ENCODE data around the gene SEL1L3.

Gene SEL1L3

DNA sequence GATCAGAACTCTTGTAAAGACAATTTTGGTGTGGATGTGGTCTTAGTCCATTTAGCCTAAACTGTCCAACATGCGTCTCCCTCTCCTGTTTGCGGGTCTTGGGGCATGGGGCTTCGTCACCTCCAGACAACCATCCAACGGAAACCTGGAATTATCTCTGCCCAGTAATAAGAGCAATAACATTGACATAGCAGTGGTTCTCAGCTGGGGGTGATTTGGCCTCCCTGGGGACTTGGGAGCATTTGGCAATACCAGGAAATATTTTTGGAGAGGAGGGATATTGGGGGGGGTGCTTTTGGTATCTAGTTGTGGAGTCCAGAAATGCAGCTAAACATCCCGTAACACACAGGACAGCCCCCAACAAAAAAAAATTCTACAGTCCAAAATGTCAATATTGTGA, 47.2 kb downstream of the SEL1L3 start:
- no peak for DNase-seq

DNA sequence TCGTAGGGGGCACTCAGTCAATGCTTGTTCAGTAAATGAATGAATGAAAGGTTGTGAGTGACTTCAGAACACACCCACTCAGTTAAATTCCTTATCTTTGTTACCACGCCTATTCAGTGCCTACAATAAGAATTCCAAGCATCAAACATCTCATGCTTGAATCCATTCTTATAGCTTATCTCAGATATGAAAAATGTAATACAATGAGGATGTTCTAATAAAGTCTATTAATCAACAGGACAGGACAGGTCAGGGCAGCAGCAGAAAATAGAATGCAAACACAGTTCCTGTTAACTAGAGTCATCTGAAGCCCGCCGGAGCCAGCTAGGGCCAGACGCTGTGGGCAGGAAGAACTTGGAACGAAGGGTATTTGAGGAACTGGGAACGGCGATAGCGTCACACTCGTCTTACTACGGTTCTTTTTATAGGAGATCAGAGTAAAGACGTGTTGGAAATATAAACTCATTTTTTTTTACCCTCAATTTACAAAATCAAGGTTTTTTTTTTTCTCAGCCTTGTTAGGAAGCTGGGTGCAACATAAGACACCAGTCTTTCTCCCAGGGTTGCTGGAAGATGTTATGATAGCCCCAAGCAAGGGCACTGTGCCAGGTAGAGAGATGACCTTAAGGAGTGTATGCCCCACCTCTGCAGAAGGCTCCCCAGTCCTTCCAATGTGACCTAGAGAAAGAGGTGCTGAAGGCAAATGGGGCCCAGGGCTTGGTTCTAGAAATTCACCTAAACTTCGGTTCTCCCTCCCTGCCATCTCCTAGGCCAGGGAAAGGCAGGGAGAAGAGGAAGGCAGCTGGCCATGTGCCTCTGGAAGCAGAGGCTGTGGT, 48.3 kb downstream of the SEL1L3 start:
- DNase-seq = no peak

DNA sequence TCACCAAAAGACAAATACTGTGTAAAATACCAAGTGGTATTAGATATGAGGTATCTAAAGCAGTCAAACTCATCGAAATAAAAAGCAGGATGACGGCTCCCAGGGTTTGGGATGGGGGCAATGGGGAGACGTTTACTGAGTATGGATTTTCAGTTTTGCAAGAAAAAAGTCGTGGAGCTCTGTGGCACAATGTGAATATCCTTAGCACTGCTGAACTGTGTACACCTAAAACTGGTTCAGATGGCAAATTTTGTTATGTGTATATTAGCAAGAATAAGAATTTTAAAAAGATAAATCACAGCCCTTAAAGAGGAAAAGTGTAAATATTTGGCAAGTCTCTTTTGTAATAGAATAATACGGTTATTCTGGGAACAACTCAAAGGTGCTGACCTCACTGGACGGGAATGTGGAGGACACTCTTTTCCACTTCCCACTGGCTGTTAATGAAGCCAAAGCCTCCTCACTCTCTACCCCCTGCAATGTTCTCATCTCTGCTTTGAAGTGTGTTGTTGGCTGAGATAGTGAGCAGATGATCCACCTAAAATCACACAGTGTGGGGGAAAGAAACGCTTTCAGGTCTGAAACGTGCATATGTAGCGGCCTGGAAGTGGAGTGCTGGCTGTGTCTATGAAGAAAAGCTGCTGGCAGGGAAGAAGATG, 49.2 kb downstream of the SEL1L3 start:
- no peak for DNase-seq

DNA sequence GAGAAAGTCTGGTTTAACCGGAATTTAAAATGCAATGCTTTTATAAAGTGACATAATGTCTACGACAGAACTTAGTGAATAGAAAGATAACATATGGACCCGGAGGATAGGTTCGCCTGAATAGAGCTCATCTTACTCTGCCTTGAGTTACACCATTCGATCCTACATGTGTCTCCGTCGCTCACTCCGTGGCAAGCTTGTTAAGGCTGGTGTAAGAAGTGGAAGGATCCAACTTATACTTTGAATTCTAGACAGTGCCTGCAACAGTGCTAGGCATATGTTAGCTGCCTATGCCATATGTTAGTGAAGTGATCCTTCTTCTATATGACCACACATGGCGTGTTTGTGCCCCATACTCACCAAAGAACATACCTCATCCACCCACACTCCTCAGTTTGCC, 50.9 kb downstream of the SEL1L3 start:
- peak; percentile 75 for DNase-seq

DNA sequence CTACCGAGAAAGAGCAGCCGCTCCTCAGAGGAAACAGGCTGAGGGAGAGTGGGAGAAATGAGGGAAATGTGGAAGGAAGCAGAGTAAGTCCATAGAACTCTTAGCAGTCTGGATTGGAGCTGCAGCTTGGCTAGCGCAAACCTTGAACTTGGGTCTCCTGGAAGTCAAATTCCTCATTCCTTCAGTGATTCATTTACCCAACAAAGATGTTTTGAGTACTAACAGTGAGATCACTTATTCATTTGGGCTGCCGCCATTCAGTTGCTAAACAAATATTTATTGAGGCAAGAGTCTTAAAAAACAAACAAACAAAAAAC, 51.5 kb downstream of the SEL1L3 start:
- DNase-seq = no peak

DNA sequence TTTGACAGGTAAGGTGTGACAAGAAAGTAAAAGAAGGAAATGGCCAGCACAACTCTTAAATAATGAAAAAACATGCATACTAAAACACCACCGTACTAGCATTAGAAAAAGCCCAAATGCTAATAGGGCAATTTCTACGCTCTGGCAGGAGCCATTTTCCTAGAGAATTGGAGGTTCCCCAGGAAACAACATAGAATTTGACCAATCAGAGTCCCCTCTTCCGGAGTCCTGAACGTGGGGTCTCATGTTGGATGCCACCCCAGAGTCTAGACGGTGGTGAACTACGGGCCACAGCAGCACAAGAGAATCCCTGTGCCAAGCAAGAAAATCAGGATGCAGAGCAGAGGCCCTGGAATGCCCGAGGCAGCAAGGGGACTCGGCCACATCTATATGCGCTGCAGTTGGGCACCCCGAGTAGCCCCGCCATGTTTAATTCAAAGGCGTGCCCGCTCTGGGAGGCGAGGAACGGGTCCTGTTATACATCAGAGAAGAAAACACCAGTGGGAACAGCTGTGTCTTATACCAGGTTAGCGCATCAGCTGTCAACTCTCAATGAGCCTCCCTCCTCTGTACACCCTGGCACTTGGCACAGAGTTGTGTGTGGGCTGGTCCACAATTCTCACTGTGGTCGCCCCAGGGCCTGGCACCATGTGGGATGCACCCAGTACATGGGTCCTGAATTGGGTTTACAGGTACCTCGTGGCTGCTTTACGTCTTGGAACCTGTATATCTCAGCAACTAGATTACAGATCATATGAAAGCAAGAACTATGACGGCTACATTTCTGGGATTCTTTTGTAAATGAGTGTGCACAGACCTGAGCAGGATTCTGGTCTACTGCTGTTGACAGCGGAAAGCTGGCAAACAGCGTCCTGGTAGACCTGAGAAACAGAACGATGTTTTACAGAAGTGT, 52.1 kb downstream of the SEL1L3 start:
- no peak for DNase-seq

DNA sequence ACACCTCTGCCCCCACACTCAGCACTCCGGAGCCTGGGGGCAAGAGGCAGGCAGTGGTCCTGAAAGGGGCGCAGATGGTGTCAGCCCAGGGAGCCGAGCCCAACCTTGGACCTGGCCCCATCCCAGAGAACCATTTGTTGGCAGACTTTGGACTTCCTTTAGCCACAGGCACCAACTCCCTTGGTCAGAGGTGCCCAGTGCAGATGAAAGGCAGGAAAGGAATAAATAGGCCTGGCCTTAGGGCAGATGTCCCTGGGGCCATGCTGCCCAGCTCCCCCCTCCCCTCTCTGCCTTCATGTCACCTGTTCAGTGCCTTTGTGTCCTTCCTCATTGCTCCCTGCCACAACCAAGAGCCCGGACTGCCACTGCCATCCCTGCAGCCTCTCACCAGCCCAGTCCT, 52.8 kb downstream of the SEL1L3 start:
- no peak for DNase-seq

DNA sequence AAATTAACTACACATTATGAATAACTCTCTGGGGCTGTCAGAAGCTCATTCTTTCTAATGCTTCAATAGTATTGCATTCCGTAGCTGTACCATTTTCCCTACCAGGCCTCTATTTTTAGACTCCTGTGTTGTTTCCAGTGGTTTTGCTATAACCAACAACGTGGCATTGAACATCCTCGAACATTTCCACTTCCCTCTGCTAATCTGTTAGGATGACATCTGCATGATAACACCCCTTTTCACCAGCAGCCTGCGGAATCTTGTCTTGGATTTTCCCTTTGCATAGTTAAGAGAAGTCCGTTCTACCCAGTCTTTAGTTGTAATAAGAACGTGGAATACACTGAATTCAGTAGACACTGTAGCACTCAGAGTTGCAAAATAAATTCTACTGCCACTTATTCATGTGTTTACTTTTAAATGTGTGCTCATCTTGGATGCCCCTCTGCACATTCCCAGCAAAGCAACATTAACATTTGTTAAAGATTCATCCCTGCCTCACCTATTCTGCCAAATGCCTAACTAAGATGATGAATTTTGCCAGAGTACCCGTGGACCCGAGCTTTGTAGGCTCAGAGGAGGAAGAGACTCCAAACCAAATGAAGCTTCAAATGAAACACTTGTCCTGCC, 55.6 kb downstream of the SEL1L3 start:
- DNase-seq = no peak

DNA sequence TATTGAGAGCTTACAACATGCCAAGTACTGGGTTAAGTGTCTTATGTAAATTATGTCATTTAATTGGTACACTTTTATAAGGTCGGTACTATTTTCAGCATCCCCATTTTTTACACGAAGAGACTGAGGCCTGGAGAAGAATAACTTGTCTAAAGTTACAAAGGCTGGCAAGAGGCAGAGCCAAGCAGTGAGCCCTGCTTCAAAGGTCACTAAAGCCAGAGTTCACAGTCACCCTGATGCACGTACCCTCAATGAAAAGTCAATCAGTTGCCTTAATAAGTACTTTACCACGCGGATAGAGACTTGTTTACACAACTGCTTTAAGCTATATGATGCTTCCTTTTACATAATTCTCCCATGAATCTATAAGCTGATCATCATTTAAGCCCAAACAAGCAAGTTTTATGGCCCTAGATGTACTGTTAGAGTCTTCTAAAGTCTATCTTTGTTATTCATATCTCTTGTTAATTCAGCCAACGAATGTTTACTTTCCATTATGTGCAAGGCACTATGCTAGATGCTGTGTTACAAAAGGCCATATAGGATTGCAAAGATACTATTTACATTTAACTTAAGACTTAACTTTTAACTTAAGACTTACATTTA, 57.4 kb downstream of the SEL1L3 start:
- no peak for DNase-seq

DNA sequence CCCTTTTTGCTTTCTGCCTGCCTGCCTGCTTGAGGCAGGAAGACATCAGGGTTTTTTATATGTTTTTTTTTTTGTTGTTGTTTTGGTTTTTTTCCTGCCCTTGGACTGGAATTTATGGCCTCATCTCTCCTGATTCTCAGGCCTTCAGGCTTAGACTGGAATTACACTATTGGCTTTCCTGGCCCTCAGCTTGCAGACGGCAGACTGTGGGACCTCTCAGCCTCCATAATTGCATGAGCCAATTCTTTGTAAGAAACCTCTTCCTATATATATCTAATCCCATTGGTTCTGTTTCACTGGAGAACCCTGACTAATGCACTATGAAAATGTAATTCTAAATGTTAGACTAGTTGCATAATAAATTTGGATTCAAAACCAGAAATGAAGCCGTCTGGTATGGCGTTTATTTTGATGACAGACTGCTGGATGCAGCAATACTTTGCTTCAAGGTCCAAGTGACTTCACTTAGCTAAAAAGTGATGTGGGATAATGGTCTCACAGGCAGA, 59.0 kb downstream of the SEL1L3 start:
- no peak for DNase-seq

DNA sequence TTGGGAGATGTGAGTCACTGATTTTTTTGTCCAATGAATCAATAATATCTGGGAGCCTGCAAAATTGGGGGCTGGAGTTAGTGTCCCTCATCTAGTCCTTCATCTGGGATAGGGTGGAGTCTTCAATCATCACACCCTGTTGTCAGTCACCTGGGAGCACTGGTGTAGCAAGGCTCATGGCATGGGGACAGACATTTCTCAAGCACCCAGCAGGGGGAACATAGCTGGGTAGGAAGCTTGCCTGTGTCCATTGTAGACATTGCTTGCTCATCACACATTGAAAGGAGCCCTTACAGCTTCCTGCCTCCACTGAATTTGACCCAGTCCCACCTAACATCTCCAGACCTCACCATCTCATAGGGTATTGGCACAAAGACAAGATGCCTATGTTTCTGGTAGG, 61.2 kb downstream of the SEL1L3 start:
- DNase-seq = no peak

DNA sequence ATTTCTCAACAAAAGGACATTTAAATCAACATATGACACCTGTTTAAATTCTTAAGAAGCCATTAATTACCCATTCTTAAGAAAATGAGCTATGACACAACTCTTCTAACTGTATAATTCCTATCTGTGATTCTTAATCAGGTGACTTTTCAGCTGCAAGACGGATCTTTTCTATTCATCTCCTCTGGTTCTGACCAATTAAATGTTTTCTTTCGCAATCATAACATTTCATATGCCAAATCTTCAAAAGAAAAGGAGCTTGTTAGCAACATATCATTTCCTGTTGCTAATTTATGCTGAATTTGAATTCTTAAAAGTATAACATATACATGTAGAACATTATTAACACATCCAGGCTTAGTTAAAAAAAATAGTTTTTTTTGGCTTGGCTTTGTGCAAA, 62.5 kb downstream of the SEL1L3 start:
- no peak for DNase-seq

DNA sequence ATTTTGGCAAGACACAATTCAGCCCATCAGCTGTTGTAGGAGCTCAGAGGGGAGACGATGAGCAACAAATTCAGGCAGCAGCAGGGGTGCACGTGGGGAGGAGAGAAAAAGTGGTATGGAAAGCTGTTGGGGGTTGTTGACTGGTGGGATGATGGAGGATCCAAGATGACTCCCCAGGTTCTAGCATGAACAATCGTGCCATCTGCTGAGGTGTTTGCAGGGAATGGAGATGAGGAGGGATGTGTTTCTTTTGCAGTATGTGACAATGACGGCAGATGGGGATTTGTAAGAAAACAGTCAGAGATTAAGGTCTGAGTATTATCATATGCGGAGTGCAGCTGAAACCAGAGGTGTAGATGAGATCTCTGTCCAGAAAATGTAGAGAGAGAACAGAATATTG, 63.3 kb downstream of the SEL1L3 start:
- DNase-seq = peak; percentile 44

DNA sequence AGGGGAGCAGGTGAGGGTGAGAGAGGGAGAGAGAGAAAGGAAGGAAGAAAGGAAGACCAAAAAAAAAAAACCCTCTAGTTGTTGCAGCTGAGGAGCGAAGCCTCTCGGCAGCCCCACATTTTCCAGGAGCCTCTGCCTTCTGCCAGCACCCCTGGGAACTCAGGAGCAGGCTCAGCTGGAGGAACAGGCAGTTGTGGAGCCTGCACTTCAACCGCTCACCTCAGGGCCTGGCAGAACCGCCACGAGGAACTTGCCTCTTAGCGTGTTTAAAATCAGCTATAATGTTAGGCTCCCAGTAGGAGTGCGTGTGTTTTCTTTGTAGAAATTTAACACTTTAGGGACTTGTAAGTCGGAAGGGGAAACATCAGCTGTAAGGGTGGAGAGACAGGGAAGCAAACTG, 65.7 kb downstream of the SEL1L3 start:
- DNase-seq = peak; percentile 19

DNA sequence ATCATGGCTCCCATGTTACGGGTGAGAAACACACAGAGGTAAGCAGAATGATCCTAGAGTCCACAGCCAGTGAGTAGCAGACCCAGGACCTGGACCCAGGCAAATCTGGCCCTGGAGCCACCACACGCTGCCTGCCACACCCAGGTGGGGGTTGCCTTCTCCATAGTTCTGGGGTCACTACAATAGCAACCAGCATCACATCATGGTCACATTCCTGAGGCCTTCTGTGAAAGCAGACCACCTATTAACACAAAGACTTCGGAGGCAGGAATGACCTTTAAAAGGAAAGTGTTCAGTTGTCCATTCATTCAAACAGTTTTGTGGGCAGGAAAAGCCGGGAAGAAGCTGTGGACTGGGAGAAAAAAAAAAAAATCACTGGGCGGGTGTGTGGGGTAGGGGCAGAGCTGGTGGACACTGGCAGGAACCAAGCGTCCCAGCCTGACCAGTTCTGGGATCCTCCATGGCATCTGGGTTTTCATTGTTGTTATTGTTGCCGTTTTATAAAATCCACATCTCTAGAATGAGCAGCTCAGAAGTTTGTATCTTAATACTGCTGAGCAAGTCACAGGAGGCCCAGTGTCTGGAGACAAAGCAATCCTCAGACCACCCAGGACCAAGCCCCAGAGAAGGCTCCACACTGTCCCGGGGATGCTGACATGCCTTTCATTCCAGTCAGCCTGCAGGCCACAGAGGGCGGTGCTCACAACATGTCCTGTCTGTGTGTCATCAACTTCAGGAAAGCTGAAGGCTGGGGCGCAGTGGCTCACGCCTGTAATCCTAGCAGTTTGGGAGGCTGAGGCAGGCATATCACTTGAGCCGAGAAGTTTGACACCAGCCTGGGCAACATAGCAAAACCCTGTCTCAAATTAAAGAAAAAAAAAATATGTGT, 67.0 kb downstream of the SEL1L3 start:
- no peak for DNase-seq

DNA sequence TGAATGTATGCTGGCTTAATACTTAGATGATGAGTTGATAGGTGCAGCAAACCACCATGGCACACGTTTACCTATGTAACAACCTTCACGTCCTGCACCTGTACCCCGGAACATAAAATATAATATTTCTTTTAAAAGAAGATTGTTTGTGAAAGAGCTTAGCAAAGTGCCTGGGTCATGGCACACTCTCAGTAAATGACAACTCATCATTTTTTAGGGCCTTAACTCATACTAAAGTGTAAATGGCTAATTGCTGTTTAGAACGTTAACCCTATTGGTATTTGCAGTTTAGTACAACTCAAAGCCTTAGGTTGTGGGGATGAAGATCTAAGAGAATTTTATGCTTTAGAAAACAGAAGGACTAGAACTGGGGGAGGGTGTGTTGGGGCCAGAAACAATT, 67.7 kb downstream of the SEL1L3 start:
- no peak for DNase-seq

DNA sequence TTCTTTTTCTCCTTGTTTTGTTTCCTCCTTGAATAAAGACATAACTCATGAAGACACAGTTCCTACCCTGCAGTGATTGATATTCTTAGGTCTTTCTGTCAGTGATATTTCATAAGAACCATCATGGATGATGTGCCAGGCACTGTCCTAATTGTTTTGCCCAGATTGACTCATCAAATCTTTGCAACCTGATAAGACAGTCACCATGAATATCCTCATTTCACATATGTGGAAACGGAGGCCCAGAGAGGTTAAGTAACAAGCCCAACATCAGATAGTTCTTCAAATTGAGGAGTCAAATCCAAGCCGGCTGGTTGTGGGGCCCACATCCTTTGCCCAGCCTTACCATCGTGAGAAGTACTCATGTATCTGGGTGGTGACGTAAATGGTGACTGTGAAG, 69.9 kb downstream of the SEL1L3 start:
- DNase-seq = no peak

DNA sequence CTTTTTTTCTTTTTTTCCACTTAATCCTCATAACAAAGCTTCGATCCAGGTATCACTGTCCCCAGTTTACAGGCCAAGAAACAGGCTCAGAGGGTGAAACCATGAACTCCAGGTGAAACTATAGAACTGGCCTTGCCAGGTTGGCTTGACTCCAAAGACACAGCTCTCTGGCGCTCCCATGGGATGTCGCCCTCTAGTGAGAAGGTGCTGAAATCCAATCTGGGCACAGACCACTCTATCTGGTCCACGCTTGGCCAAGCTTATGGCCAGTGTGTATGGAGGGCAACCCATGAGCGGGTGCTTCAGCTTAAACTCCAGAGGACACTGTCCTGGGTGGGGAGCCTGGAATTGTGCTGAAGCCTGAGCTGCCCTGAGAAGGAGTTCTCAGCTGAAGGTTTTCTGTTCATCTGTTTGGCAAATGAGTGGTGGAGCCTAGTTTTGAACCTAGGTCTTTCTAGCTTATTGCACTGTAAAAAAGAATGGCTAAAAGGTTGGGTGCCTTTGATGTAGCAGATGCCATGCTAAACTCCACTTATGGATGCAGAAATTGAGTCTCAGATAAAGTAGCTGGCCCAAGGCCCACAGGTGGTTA, 70.5 kb downstream of the SEL1L3 start:
- peak; percentile 11 for DNase-seq

DNA sequence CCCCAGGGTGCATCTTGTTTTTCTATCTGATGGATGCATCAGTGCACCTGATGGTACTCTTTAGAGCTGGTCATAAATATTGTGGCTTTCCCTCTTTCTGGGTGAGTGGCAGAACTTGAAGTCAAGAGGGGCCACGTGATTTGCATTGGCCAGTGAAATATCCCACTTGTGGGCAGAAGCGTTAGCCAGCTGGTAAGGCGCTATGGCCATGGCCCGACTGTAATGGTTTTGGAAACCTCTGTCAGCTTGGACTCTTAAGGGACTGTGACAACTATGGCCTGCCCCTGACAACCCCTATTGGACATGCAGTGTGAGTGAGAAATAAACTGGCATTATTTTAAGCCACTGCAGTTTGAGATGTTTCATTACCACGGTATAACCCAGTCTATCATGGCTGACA, 72.8 kb downstream of the SEL1L3 start:
- no peak for DNase-seq

DNA sequence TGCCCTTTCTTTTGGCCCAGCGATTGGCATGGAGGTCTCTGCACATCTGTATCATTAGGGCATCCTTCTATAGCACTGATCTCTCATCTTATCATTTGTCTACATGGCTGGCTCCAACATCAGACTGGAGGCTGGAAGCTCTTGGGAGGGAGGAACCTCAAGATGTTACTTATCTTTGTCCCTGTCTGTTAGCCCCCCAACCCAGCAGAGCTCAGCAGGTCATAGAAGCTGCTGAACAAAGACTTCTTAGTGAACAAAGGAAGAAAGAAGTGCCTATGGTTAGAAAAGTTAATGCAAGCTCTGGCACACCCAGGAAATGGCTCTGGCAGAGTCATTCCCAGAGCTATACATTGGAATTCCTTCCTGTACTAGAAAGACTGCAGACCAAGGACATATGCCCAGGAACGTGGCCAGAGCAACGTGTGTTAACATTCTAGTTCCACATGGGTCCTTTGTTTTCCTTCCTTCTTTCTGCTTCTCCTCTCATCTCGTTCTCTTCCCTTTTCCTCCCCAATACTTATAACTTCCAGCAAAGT, 74.0 kb downstream of the SEL1L3 start:
- no peak for DNase-seq

DNA sequence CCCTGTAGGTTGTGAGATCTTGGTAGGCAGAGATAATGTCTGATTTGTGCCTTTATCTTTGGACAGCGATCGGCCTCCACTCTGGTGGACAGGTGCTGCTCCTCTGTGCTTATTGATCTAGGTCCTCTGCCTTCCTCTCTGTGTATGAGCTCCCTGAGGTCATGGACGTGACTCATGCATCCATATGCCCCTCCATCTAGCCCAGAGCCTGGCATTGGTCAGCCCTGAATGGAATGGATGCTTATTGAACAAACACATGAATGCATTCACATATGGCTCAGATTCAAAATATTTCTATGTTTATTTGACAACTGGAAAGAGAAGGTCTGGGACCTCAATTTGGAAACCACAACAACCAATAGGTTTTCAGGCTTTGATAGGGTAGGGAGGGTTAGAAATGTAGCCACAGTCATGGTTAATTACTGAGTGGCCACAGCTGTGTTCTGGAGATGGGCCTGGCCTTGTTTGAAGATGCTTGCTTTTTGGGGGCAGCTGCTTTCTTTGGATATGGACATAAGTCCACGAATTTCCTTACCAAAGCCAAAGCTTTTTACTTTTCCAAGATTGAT, 76.2 kb downstream of the SEL1L3 start:
- no peak for DNase-seq
